KG1 (cell line): Measurements from ENCODE around the gene FBXL7.

Experiments
- DNase-seq: peaks from one replicate; lab custom pipeline; 2025; lab: John Stamatoyannopoulos, UW

FBXL7 gene

GRCh38 chr5:15502208-15502607 is 2.2 kb downstream of the FBXL7 start:
- no peak for DNase-seq

GRCh38 chr5:15506146-15506545 is 6.2 kb downstream of the FBXL7 start:
- no peak for DNase-seq

- DNase-seq, result no peak
Measured at GRCh38 chr5:15506897-15507296, 6.9 kb downstream of the FBXL7 start.

GRCh38 chr5:15510092-15510491 is 10.1 kb downstream of the FBXL7 start:
- no peak for DNase-seq

GRCh38 chr5:15510831-15511230 is 10.9 kb downstream of the FBXL7 start:
- no peak for DNase-seq

- DNase-seq, result no peak
Measured at GRCh38 chr5:15513431-15513830, 13.5 kb downstream of the FBXL7 start.

- no peak for DNase-seq
Measured at GRCh38 chr5:15513911-15514310, 13.9 kb downstream of the FBXL7 start.

GRCh38 chr5:15515229-15515628 is 15.2 kb downstream of the FBXL7 start:
- DNase-seq, result no peak

GRCh38 chr5:15516486-15516885 is 16.5 kb downstream of the FBXL7 start:
- DNase-seq, result no peak

GRCh38 chr5:15518786-15519185 is 18.8 kb downstream of the FBXL7 start:
- no peak for DNase-seq

GRCh38 chr5:15520856-15521255 is 20.9 kb downstream of the FBXL7 start:
- DNase-seq, result no peak

GRCh38 chr5:15521381-15522186 is 21.6 kb downstream of the FBXL7 start:
- DNase-seq, result no peak

- no peak for DNase-seq
Measured at GRCh38 chr5:15522187-15522520, 22.2 kb downstream of the FBXL7 start.

GRCh38 chr5:15524712-15525111 is 24.7 kb downstream of the FBXL7 start:
- no peak for DNase-seq

- no peak for DNase-seq
Measured at GRCh38 chr5:15525703-15526275, 25.8 kb downstream of the FBXL7 start.

- DNase-seq, result no peak
Measured at GRCh38 chr5:15526413-15526812, 26.4 kb downstream of the FBXL7 start.

- DNase-seq, result no peak
Measured at GRCh38 chr5:15528476-15528875, 28.5 kb downstream of the FBXL7 start.

GRCh38 chr5:15529013-15529412 is 29.0 kb downstream of the FBXL7 start:
- DNase-seq, result no peak

- DNase-seq, result no peak
Measured at GRCh38 chr5:15529821-15530220, 29.8 kb downstream of the FBXL7 start.

GRCh38 chr5:15533129-15533893 is 33.3 kb downstream of the FBXL7 start:
- DNase-seq, result no peak

GRCh38 chr5:15535938-15536337 is 36.0 kb downstream of the FBXL7 start:
- DNase-seq, result no peak

GRCh38 chr5:15538516-15538915 is 38.5 kb downstream of the FBXL7 start:
- no peak for DNase-seq

GRCh38 chr5:15539951-15540350 is 40.0 kb downstream of the FBXL7 start:
- no peak for DNase-seq
